DMS153 treated with DMSO at 0.1 percent for 48 hours (cell line): ENCODE results near the gene DPP6.

Source experiments
- DNase-seq: peaks from one replicate; lab custom pipeline; 2025; ENCODE audit not compliant: unreplicated experiment; lab: John Stamatoyannopoulos, UW

DPP6 gene

DNA sequence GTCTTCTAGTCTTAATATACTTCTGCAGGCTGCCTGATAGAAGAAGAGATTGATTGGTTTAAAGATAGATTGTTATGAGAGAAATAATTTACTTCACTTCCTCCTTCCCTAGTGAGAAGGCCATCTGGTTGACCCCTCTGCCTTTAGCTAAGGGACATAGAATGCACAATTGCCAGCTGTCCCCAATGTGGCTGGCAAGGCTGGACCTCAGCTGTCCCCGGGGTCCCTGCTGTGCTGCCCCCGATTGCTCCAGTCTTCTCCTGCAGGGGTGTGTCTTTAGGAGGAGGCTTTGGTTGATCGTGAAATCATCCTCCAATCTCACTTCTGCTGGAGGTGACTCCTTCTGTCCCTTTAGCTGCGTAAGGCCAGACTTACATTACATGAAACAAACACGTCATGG, 388.5 kb downstream of the DPP6 start:
- DNase-seq: no peak

DNA sequence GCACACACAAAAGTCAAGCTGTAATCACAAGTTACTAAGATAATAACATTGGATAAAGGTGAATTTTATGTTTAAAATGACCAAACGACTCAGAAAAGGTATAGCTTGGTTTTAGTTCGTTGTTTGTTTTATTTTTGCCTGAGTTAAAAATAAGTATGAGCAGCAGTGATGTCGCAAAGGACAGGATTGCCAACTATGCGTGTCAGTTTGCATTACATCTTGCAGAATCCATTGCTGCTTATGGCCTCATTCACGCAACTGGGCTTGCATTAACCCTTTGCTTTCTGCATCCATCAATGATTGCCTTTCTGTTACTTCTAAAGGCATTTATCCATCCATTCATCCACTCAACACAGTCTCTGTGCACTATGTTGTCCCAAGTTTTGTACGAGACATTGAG, 389.6 kb downstream of the DPP6 start:
- no peak for DNase-seq

DNA sequence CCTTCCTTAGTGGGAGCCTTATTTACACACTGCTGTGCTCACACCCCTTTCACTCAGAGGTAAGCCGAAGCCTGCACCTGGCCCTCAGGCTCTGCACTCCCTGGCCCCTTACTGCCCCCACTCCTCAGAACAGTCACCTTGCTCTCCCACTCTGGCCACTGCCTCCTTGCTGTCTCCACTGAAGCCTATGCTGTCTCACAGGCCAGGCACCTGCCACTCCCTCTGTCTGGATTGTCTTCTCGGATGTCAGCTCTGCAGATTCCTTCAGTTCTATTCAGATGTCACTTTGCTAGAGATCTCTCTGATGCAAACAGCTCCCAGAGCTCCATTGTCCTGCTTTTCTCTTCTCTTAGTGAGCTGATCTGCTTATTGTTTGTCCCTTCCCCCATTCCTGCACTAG, 390.7 kb downstream of the DPP6 start:
- DNase-seq: no peak

DNA sequence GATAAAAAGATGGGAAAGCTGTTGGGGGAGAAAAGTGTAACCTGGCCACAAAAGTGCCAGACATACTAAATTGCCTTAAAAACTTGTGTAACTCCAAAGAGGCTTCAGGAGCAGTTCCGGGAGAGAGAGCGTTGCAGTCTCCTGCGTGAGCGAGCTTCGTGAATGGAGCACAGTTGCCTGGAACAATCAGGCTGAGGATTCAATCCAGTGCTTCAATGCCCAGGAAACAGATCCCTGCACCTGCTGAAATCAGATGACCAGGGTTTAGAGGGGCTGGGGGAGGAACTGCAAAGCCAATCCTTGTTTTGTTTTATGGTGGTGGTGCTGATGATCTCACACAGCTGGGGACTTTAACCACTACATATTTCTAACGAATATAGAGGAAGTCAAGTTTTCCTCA, 398.3 kb downstream of the DPP6 start:
- DNase-seq: no peak

DNA sequence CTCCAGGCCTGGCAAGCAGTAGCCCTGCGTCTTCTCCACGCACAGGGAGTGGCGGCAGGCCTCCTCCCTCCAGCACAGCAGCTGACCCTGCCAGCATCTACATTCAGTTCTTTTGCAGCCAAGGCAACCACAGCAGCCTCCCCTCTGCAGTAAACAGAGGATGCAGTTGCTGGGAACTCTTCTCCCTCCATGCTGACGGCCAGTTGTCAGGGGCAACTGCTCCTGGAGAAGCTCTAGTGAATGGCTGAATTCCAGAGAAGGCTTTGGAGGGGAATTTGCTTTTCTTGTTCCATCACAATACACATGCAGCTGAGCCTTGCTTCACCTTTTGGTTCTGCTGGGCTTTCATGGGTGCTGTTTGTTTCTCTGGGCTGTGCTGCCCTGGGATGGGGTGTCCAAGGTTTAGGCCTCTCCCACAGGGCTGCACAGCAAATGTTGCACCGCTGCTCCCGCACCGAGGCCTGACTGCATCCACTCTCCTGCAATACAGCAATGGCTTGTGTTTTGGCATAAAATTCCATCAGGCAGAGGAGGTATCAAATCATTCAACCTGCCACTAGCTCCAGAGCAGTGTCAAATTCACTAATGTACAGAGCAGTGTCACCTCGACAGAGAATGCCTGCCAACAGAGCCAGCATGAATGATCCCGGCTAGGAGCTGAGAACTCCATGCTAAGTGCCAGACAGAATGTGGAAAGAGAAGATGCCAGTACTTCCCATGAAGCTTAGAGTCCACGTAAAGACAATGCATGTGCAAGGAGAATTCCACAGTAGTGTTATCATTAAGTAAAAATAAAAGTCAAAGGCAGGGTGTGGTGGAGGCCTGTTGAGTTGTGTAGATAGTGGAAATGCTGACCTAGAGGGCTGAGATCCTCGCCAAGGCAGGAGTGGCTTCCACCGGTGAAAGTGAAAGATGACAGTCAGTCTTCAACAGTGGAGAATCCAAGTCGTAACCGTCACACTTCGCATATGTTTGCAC, 399.6 kb downstream of the DPP6 start:
- DNase-seq: no peak

DNA sequence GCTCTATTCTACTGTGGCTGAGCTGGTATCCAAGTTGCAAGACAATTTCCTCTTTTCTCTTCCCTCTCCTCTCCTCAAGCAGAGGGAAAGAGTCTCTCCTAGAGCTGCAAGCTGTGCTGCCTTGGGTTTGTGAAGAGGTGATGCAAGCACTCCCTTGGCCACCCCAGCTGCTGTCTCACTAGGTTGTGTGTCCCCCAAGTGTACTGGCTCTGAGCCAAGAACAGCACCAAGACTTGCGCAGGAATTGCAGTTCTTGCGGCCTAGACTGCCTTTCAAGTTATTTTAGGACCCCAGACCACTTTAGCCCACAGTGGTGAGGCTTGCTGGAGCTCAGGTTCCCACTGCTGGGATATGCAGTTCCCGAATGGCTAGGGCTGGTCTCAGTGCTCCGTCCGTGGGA, 411.6 kb downstream of the DPP6 start:
- no peak for DNase-seq

DNA sequence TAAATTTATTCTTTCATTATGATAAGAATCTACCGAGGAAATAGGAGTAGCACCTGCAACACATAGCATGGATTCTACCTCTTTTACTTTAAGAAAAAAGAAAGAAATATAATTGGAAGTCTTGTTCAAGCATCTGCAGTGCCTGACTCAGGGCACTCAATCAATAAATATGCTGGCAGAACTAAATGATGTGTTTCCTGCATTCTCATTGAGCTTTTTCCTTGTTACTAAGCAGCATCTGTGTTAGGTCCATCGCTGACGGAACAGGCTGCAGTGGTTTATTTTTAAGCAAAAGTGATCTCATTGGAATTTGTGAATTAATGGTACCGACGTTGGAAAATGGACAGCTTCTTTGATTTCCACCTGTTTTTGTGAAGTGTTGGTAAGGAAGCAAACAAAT, 417.5 kb downstream of the DPP6 start:
- no peak for DNase-seq

DNA sequence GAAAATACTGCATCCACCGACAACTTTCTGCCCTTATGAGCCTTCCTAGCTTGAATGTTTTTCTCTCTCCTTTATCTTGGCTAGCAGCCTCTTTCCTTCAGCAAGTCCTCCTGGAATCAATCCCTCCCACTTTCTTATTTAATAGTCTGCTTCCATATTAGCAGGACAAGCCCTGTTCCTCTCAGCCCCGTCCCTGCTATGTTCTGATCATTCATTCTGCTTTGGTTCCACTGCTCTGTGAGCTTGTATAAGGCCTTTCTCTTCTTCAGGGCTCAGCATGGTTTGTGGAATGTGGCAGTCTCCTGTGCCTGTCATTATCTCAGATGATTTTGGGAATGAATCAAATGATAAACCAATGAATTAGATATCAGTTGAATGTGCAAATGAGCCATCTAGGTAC, 420.1 kb downstream of the DPP6 start:
- DNase-seq: no peak

DNA sequence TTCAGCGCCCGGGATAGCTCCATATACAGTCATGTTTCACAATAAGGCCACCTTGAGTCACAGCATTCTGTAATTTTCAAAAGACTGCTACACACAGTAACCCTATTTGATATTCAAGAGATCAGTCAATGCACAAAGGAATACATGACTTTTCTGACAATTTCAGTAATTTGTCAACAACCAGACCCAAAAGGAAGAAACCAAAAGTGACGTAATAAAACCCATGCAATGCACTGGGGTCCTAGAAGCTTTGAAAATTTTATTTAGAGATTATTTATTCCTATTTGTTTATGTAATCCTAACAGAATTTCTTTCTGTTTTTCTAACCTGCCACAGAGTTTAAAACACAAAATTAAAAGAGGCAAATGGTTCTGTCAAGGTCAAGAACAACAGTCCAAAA, 421.2 kb downstream of the DPP6 start:
- DNase-seq: no peak

DNA sequence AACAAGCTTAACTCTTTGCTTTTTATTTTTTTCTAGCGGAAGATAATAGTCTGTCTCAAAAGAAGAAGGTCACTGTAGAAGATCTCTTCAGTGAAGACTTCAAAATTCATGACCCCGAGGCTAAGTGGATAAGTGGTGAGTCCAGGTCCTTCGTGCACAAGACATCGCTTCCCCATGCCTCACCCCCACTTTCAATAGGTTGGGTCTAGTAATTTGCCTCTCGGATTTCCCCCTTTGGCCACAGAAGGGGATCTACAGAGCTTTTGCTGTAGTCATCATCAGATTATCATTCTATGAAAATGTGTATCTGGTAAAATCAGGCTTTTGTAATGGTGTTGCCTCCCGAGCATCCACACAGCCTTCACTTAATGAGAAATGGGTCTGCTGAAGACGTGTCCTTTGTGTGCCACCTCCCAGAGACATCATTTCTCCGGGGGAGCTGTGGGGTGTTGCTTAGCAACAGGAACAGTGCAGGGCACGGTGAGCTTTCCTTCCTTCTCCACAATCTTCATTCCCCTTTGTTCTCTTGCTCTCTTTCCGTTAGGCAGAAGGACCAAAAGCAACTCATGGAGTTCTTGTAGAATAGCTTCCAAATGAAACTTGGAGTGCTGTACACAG, 422.8 kb downstream of the DPP6 start:
- no peak for DNase-seq

DNA sequence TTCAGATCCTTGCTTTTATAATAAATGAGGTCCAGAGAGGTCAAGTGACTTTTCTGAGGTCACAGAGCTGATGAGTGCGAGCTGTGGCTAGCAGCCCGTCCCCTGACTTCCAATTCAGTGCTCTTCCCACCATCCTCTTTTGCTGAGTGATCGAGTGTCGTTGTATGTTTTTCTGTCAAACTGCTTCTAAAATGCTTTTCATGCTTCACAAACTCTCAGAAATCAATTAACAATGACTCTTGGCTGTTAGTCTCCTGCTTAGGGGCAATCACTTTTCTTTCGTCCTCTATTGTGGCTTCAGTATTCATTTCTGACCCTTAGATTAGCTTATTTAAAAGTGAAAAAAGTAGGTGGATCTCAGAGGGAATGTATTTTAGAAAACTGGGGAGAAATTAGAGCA, 423.7 kb downstream of the DPP6 start:
- DNase-seq: no peak

DNA sequence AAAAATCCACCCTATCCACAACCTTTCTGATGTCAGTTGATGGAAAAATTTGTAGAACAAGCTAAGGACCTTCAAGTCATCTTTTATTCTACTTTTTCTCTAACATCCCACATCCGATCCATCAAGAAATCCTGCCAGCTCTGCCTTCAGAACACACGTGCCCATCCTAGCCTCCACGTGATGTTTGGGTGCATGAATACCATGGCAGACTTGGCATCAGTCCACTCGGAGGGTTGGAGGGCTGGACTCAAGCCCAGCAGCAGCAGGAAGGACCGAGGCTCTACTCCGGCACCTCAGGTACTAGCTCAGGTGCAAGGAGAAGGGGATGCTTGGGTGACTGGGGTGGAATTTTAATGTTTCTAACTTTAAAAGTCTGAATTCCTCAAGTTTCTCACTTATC, 428.6 kb downstream of the DPP6 start:
- no peak for DNase-seq

DNA sequence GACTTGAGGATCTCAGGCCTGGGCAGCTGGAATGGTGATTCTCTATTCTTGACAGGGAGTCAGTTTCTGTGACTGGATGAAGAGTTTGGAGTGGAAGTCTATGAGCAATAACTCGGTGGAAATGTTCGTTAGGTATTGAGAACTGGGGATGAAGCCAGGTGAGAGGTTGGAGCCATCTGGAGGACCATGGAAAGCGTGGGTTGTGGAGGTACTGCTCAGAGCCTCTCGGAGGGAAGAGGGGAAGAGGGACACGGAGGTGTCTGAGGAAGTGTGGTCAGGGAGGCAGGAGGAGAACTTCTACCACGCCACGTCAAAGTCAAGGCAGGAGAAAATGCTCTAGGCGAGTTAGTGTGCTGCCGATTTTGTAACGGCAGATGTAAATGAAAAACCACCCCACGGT, 430.7 kb downstream of the DPP6 start:
- DNase-seq: no peak

DNA sequence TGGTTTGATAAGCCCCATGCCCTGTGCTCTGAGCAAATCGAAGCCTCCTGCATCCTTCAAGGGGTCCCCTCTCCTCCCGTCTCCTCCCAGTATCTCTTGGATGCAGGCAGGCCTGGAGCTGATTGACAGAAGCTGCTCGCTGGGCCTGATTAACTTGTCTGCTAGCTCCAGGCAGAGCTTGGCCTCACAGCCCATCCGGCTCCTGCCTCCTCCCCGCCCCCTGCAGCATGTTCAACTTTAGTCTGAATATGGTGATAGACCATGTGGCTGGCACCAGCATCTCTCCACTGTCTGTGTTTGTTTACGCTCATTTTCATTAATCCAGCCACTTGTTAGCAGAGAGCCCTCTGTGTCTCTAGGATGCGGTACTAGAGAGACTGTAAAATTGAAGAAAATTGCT, 432.2 kb downstream of the DPP6 start:
- DNase-seq: no peak

DNA sequence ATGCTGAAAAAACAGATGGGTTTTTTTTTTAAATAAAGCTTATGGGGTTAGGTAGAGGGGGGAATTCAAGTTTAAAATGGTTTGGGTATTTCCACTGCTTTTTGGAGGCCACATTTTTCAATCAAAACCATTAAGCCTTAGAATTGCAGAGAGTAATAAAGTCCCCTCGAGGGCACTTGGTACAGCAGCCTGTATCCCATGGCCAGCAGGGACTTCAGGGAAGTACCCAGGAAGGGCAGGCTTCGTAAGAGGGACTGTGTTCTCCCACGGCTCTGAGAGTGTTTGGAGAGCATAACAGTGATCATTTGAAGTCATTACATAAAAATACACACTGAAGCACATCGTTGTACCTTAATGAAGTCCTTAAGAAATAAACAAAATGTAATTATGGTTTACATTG, 432.7 kb downstream of the DPP6 start:
- DNase-seq: no peak

DNA sequence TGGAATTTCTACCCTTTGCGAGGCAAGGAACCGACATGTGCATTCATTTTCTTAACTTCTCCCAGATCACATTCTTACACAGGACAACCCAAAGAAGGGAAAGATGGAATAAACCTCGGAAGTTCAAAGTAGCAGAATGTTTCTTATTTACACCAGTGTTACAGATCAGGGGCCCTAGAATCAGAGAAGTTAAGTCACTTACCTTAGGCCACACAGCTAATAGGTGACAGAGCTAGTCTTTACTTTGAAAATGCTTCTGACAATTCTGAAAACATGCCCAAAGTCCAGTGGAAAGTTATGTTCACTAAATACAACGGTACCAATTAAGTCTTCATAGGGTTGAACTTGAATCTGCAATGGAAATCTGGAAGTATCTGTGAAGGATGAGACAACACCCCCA, 437.7 kb downstream of the DPP6 start:
- DNase-seq: no peak

DNA sequence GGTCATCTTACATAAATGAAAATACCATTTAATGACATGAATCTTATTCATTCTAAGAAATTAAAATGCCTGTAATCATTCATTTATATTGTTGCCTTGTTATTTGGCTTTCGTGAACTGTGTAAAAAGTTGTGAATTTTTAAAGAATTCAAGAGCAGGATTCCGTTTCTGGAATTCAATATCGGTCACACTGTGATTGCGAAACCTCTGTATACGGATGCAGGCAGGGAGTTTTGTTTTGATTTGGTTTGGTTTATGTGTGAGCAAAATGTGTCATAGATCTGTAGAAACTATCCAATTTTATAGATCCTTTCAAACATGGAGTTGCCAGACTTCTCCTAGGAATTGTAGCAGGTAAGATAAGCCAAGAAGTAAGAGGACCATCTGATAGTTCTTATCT, 441.4 kb downstream of the DPP6 start:
- DNase-seq: no peak

DNA sequence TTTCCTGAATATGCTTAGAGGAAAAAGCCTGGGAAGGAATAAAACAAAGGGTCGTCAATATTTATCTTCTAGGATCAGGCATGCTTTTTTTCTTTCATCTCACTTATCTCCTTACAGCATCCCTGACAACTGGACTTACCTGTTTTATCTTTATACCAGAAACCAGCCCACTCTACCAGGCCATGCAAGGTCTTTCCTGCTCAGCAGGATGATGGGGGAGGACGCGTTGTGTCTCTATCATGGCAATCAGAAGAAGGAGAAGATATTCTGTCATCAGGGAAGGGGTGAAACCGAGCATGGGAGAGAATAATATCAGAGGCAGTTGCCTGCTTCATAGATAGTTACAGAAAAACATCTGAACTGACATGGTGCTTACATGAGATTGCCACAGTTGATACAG, 445.6 kb downstream of the DPP6 start:
- DNase-seq: no peak

DNA sequence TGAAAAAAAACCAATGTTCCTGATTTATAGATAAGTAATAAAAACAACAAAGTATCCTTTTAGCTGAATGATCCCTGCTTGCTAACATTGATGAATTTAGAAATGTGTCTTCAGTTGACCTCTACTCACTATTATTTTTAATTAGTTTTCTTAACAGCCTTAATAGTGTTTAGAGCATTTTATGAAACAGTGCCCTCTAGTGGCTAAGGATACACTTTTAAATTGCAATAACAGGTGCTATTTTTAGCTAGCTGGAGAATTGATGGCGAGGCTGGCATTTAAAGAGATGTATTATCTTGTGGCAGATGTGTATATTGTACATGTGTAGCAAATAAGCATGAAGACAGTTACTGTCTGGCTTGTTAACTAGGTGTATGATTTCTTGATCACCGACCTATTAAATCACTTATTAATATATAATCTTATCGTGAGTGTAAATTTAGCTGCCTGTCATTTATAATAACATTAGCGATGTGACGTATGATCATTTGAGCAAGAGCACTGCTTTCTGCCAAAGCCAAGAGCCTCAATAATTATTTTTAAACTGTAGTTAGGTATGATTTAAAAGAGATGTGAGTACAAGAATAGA, 451.9 kb downstream of the DPP6 start:
- DNase-seq: peak; percentile 13

DNA sequence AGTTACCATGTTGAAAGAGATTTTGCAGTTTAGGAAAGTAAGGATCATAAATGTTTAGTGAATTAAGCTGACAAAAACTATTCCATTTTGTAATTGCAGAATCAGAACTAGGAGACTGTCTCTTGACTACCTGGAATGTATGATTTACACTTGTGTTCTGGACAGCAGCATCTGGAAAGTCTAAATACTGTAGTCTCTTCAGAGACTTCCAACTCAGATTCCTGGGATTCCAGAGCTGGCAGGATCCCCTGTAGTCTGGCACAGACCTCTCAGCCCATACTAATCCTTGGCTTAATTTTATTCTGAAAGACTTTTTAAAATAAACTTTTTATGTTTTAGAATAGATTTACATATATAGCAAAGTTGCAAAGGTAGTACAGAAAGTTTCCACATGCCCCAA, 452.7 kb downstream of the DPP6 start:
- DNase-seq: no peak

DNA sequence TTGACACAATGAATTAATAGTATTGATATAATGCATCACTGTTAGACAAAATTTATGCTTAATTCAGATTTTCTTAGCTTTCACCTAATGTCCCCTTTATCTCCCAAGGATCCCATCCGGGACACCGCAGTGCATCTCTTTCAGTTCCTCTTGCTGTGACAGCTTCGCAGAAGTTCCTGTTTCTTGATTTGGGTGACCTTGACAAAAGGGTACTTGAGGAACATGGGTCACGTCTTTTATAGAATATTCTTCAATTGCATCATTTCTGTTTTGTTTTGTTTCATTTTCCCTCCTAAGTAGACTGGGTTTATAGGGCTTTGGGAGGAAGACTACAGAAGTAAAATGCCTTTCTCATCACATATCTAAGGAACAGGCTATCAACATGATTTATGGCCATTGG, 453.2 kb downstream of the DPP6 start:
- DNase-seq: no peak

DNA sequence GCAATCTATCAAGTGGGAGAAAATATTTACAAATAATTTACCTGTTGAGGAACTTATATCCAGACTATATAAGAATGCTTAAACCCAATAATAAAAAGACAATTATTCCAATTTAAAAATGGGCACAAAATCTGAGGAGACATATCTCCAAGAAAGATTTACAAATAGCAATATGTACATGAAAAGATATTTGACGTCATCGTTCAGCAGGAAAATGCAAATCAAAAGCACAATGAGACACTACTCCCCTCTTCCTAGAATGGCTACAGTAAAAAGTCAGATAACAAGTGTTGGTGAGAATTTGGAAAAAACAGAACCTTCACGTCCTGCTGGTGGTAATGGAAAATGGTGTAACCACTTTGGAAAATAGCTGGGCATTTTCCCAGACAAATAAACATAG, 457.0 kb downstream of the DPP6 start:
- DNase-seq: no peak
